Uterus (tissue), 2 donors: ENCODE data around the gene CLIP2.

Experiments used
- POLR2A ChIP-seq, 2 donors: fragments of 450-650 bp; IDR thresholded peaks; one replicate each; pipeline ENCODE4 v1.6.1; 2016; ENCODE audit warnings: antibody characterized with exemption in 2 of 2, mild to moderate bottlenecking in 1 of 2, moderate library complexity in 1 of 2
- TF ChIP-seq, protein P1 (sequence below), 4 experiments: fragments of 200-600 bp in 2 of 4; fragments of 450-650 bp in 2 of 4; sonication (generic) in 2 of 4; IDR thresholded peaks; one replicate each; pipeline ENCODE4 v1.5.1; 2016 to 2019; ENCODE audit warnings: antibody characterized with exemption in 4 of 4, mild to moderate bottlenecking in 2 of 4, moderate library complexity in 1 of 4

DNA sequence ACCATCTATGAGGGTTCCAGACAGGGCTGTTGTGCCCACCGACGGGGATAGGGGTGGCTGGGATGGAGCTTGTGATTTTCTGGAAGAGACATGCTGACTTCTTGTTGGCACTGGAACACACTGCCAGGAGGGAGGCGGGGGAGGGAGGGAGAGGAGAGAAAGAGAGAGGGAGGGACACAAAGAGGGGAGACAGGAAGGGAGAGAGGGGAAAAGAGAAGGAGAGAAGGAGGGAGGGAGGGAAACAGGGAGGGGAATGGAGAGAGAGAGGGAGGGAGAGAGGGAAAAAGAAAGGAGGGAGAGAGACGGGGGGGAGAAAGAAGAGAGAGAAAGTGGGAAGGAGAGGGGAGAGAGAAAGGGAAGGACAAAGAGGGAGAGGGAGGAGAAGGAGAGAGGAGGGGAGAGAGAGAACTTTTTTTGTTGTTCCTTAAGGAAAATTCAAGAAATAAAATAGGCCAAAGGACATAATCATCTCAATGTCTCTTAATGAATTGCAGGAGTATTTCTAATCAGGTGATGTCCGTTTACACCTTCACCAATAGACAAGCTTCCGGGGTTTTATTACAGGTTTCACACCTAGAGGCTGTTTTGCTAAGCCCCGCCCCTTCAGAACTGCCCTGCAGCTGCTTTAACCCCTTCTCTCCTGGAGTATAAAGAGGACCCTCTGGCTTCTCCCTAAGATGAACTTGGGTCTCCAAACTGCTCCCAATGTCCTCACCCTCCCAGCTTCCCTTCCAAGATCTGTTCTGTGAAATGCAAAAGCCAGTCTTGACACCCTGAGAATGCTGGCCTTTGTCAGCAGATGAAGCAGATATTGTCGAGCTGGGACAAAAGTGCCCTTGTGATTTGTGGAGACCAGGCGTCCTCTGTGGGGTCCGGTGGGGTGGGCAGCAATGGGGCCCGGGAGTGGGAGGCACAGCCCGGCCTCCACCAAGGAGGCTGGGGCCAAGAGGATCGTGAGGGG is 82.5 kb downstream of the CLIP2 start:
- TF ChIP-seq, protein P1, sequence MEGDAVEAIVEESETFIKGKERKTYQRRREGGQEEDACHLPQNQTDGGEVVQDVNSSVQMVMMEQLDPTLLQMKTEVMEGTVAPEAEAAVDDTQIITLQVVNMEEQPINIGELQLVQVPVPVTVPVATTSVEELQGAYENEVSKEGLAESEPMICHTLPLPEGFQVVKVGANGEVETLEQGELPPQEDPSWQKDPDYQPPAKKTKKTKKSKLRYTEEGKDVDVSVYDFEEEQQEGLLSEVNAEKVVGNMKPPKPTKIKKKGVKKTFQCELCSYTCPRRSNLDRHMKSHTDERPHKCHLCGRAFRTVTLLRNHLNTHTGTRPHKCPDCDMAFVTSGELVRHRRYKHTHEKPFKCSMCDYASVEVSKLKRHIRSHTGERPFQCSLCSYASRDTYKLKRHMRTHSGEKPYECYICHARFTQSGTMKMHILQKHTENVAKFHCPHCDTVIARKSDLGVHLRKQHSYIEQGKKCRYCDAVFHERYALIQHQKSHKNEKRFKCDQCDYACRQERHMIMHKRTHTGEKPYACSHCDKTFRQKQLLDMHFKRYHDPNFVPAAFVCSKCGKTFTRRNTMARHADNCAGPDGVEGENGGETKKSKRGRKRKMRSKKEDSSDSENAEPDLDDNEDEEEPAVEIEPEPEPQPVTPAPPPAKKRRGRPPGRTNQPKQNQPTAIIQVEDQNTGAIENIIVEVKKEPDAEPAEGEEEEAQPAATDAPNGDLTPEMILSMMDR (IDR thresholded peaks at IDR 0.05) = no peak
- TF ChIP-seq POLR2A (IDR thresholded peaks at IDR 0.05) = no peak
